WTC11 (cell line): ENCODE measurements around the gene CPVL.

Source experiments
- AFF4 ChIP-seq: sonication (generic); formaldehyde crosslinking; IDR thresholded peaks from 2 replicates; pipeline ENCODE4 v1.8.1; 2023; ENCODE audit warnings: mild to moderate bottlenecking, missing genetic modification reagents, borderline replicate concordance
- ATF3 ChIP-seq: sonication (generic); formaldehyde crosslinking; conservative IDR thresholded peaks from 2 replicates; pipeline ENCODE4 v1.8.1; 2022; ENCODE audit warnings: mild to moderate bottlenecking, missing genetic modification reagents
- CTCF ChIP-seq: fragments of 200-600 bp; IDR thresholded peaks from 2 replicates; pipeline ENCODE4 v1.8.0; 2022; ENCODE audit warnings: antibody characterized with exemption
- MAX ChIP-seq: sonication (generic); formaldehyde crosslinking; IDR thresholded peaks from 2 replicates; pipeline ENCODE4 v1.8.0; 2022; ENCODE audit warnings: mild to moderate bottlenecking, missing genetic modification reagents
- NR3C1 ChIP-seq: sonication (generic); formaldehyde crosslinking; conservative IDR thresholded peaks from 2 replicates; pipeline ENCODE4 v1.8.1; 2023; ENCODE audit warnings: low read depth, mild to moderate bottlenecking, missing genetic modification reagents
- ZNF138 ChIP-seq: sonication (generic); formaldehyde crosslinking; conservative IDR thresholded peaks from 2 replicates; pipeline ENCODE4 v1.8.1; 2022; ENCODE audit warnings: mild to moderate bottlenecking, moderate library complexity, missing genetic modification reagents
- ZNF512 ChIP-seq: sonication (generic); formaldehyde crosslinking; IDR thresholded peaks from 2 replicates; pipeline ENCODE4 v1.8.1; 2022; ENCODE audit warnings: missing genetic modification reagents, borderline replicate concordance

GRCh38 chr7:29146888-29147609 is 712 bp upstream of the CPVL start:
- TF ChIP-seq CTCF (no peak), MAX (CRISPR knock-in tag) (no peak), NR3C1 (CRISPR knock-in tag) (no peak), ATF3 (CRISPR knock-in tag) (no peak), ZNF138 (CRISPR knock-in tag) (no peak), AFF4 (CRISPR knock-in tag) (no peak), ZNF512 (no peak)
